K562 (cell line): ENCODE results near the gene RBPJL. TPM values are rescaled to one million over a fixed set of nuclear protein-coding genes. Genes with fewer than 3 reads are reported as not detected.
"Not testable (repeated sequence)": the region's sequence is repeated elsewhere in the genome, so short reads cannot be mapped to it uniquely, and the experiment has no call there.

Source experiments
- ATAC-seq: fragments of 200-7000 bp; cut with Tn5 transposase; 3 replicates; pipeline ENCODE4 v1.9.1; 2020; ENCODE audit warnings: moderate library complexity
- BruUV-seq: library from RNA; stranded (reverse); fragments of 400-500 nt; replicated peaks from 2 replicates; lab custom pipeline; 2021; lab: Mats Ljungman, UMichigan
- CTCF ChIA-PET: fragments of 300-600 bp; formaldehyde crosslinking; extraction: SDS; loops from one replicate; lab custom pipeline; 2021; ENCODE audit warnings: low intra/inter-chr PET ratio; lab: Yijun Ruan, JAX
- POLR2A ChIA-PET: fragments of 300-600, 350-650 bp; sonication (Branson Sonifier 250); formaldehyde crosslinking; extraction: SDS; loops from one replicate; lab custom pipeline; 2021; ENCODE audit warnings: antibody characterized with exemption, inconsistent platforms; lab: Yijun Ruan, JAX
- DNase-seq, 4 experiments: peaks; one replicate each; pipeline versions ENCODE4 v3.0.0 to v3.0.0-alpha.2; 2011 to 2018; ENCODE audit warnings: low spot score in 3 of 4, mixed read lengths in 3 of 4; ENCODE audit errors: extremely low read depth in 1 of 4
- FAIRE-seq: peaks from 2 replicates; lab custom pipeline; 2011; peaks lifted over from hg19 to GRCh38; lab: Jason Lieb, UNC
- H2AFZ ChIP-seq: 2 replicates; pipeline ENCODE4 v1.6.0; 2011; ENCODE audit warnings: low read depth, low read length, control low read depth, inconsistent platforms
- H3K27ac ChIP-seq: fragments of 200-600 bp; 3 replicates; pipeline ENCODE4 v1.8.0; 2011; ENCODE audit warnings: low read depth, mild to moderate bottlenecking, control low read depth, inconsistent platforms, low read length, moderate library complexity, mixed read lengths; ENCODE audit errors: extremely low read depth
- H3K27me3 ChIP-seq, 2 experiments: fragments of 300-600 bp in 1 of 2; 2 replicates in 1 of 2; 3 replicates in 1 of 2; pipeline versions ENCODE4 v1.6.0 to v1.8.0; 2011; ENCODE audit warnings: inconsistent platforms in 2 of 2, low read length in 2 of 2, mild to moderate bottlenecking in 1 of 2, mixed read lengths in 1 of 2, moderate library complexity in 1 of 2; ENCODE audit not compliant: control insufficient read depth in 2 of 2, insufficient read depth in 2 of 2
- H3K36me3 ChIP-seq: fragments of 300-600 bp; 3 replicates; pipeline ENCODE4 v1.8.0; 2011; ENCODE audit warnings: mild to moderate bottlenecking, low read length, inconsistent platforms; ENCODE audit not compliant: control insufficient read depth, insufficient read depth
- H3K4me1 ChIP-seq, 2 experiments: fragments of 200-600 bp in 1 of 2; replicated peaks in 1 of 2; 2 replicates in 1 of 2; 3 replicates in 1 of 2; pipeline versions ENCODE4 v1.5.1 to v1.8.0; 2011; ENCODE audit warnings: inconsistent platforms in 2 of 2, low read length in 2 of 2, mild to moderate bottlenecking in 1 of 2, mixed read lengths in 1 of 2, moderate library complexity in 1 of 2; ENCODE audit not compliant: control insufficient read depth in 2 of 2, insufficient read depth in 2 of 2
- H3K4me2 ChIP-seq: 2 replicates; pipeline ENCODE4 v1.6.1; 2011; ENCODE audit warnings: low read length, control low read depth, inconsistent platforms, mixed read lengths; ENCODE audit not compliant: insufficient read depth
- H3K4me3 ChIP-seq: fragments of 200-600 bp; sonication (generic), shearing (Covaris generic); 2 replicates; pipeline ENCODE4 v1.5.1; 2016; ENCODE audit warnings: control low read depth, inconsistent platforms
- H3K79me2 ChIP-seq: fragments of 200-600 bp; 3 replicates; pipeline ENCODE4 v1.8.0; 2011; ENCODE audit warnings: low read length, inconsistent platforms; ENCODE audit not compliant: control insufficient read depth, insufficient read depth
- H3K9ac ChIP-seq, 2 experiments: 2 replicates each; pipeline versions ENCODE4 v1.6.0 to v1.6.1; 2011; ENCODE audit warnings: low read depth in 2 of 2, low read length in 2 of 2, control low read depth in 1 of 2, inconsistent platforms in 1 of 2, mild to moderate bottlenecking in 1 of 2, mixed read lengths in 1 of 2; ENCODE audit not compliant: insufficient read depth in 1 of 2
- H3K9me1 ChIP-seq: one replicate; pipeline ENCODE4 v1.6.0; 2011; ENCODE audit warnings: inconsistent platforms, mild to moderate bottlenecking, low read length, moderate library complexity; ENCODE audit not compliant: control insufficient read depth, insufficient read depth
- H3K9me3 ChIP-seq: replicated peaks from 2 replicates; pipeline ENCODE4 v1.5.1; 2011; ENCODE audit warnings: low read depth, low read length, inconsistent platforms; ENCODE audit not compliant: control insufficient read depth, insufficient read depth
- H4K20me1 ChIP-seq: replicated peaks from 2 replicates; pipeline ENCODE4 v1.6.1; 2011; ENCODE audit warnings: low read length, inconsistent platforms, mixed read lengths; ENCODE audit not compliant: control insufficient read depth, insufficient read depth
- CEBPB ChIP-seq: fragments of 450-650 bp; IDR thresholded peaks from 2 replicates; pipeline ENCODE4 v1.6.1; 2016; ENCODE audit warnings: missing genetic modification characterization, missing compliant biosample characterization
- CEBPG ChIP-seq, 3 experiments: fragments of 200-800 bp in 1 of 3; sonication (Bioruptor generic) in 1 of 3; sonication (generic) in 1 of 3; formaldehyde crosslinking in 1 of 3; IDR thresholded peaks in 2 of 3; conservative IDR thresholded peaks in 1 of 3; 2 replicates each; pipeline versions ENCODE4 v1.6.1 to v1.8.0; 2016 to 2022; ENCODE audit warnings: missing compliant biosample characterization in 2 of 3, missing genetic modification characterization in 2 of 3, mild to moderate bottlenecking in 1 of 3, missing genetic modification reagents in 1 of 3
- DMBX1 ChIP-seq: fragments of 250-450 bp; sonication (Bioruptor Pico); IDR thresholded peaks from 2 replicates; pipeline ENCODE4 v1.8.0; 2022; ENCODE audit warnings: inconsistent platforms, mild to moderate bottlenecking, moderate library complexity, borderline replicate concordance
- ZNF668 ChIP-seq: fragments of 250-450 bp; sonication (Bioruptor Pico); IDR thresholded peaks from 2 replicates; pipeline ENCODE4 v1.8.0; 2022; ENCODE audit warnings: mild to moderate bottlenecking, inconsistent platforms
- WGBS: fragments of 100-300 bp; shearing (Covaris generic); methylation state at CpG from one replicate; pipeline ENCODE4 v1.1.6; 2016; ENCODE audit warnings: low coverage, mixed read lengths; ENCODE audit not compliant: insufficient coverage; ENCODE audit errors: missing lambda C conversion rate; 5-methylcytosine and 5-hydroxymethylcytosine counted together
- in situ Hi-C: fragments of 300-500 bp; cut with MboI; formaldehyde crosslinking; loops from 4 replicates; pipeline ENCODE4 v1.15.0; 2018; ENCODE audit warnings: inconsistent platforms, mixed read lengths
- intact Hi-C: fragments of 100-400 bp; cut with micrococcal nuclease; formaldehyde crosslinking; loops from 2 replicates; pipeline ENCODE4 v1.14.2; 2022
- polyA plus RNA-seq, 8 experiments: library from polyadenylated mRNA; depleted of rRNA in 4 of 8; stranded (reverse) in 5 of 8; unstranded in 3 of 8; fragments of >200 nt; fragmentation: Nextera tagmentation in 2 of 8; fragmentation: Illumina TruSeq in 1 of 8; extraction: Ambion mirVana in 2 of 8; extraction: Trizol in 1 of 8; gene quantifications; 2 replicates each; pipeline versions ENCODE4 v1.2.1 to v1.2.3, GENCODE V29; 2011 to 2014; ENCODE audit warnings: inconsistent platforms in 1 of 8, missing spikeins in 1 of 8
- total RNA-seq, 7 experiments: library from RNA; depleted of rRNA in 6 of 7; stranded (reverse); fragments of >200 nt in 6 of 7; fragmentation: Illumina TruSeq in 2 of 7; extraction: Trizol in 2 of 7; gene quantifications; 2 replicates each; pipeline versions ENCODE4 v1.2.1 to v1.2.3, GENCODE V29; 2011 to 2021; ENCODE audit warnings: low replicate concordance in 1 of 7
- TF ChIP-seq, protein P1 (sequence below): sonication (generic); formaldehyde crosslinking; IDR thresholded peaks from 2 replicates; pipeline ENCODE4 v1.5.0; 2020; ENCODE audit warnings: missing genetic modification reagents
- TF ChIP-seq, protein P2 (sequence below), 2 experiments: fragments of 450-650 bp in 1 of 2; sonication (generic) in 1 of 2; formaldehyde crosslinking in 1 of 2; IDR thresholded peaks in 1 of 2; conservative IDR thresholded peaks in 1 of 2; 2 replicates each; pipeline versions ENCODE4 v1.6.1 to v1.8.1; 2016 to 2023; ENCODE audit warnings: mild to moderate bottlenecking in 2 of 2, moderate library complexity in 2 of 2, inconsistent platforms in 1 of 2, missing genetic modification reagents in 1 of 2

RBPJL gene
- total and polyA plus RNA-seq, 9 of the 15 experiments (the other 6 are each of a cell fraction or from before 2014, with no cell fraction given): not detected

DNA sequence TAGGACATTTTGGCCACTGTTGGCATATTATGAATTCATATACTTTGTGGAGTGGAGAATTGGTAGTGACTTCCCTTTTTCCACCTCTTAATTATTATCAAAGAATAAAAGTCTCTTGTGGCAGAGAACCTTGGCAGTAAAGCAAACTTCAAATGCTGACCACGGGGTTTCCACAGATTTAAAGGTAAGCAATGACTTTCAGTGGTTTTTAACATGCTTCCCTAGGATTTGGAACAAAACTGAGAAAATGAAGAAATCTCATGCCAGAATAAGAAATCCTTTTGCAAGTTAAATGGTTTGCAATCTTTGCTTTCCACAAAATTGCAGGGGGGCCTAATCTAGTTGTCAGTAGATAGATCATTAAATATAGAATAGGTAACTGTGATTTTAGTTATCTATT lies 43.6 kb downstream of the RBPJL start (continued):
- TF ChIP-seq, protein P1, sequence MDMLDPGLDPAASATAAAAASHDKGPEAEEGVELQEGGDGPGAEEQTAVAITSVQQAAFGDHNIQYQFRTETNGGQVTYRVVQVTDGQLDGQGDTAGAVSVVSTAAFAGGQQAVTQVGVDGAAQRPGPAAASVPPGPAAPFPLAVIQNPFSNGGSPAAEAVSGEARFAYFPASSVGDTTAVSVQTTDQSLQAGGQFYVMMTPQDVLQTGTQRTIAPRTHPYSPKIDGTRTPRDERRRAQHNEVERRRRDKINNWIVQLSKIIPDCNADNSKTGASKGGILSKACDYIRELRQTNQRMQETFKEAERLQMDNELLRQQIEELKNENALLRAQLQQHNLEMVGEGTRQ (CRISPR knock-in tag): no peak
- TF ChIP-seq ZNF668 (CRISPR knock-in tag) (no peak), DMBX1 (CRISPR knock-in tag) (no peak)
- TF ChIP-seq, all 486 proteins: peak for 0

DNA sequence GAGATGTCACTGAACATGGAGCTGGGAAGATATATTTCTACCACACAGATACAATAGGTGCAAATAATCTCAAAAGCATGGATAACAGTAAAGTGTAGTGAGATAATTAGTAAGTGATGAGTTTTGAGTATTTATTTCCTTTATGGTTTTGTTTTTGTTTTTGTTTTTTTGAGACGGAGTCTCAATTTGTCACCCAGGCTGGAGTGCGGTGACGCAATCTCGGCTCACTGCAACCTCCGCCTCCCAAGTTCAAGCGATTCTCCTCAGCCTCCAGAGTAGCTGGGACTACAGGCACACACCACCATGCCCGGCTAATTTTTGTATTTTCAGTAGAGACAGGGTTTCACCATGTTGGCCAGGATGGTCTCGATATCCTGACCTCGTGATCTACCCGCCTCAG lies 44.2 kb downstream of the RBPJL start:
- in situ Hi-C loops; BruUV-seq; DNase-seq; H3K9me3 ChIP-seq; H3K27ac ChIP-seq; intact Hi-C loops; CTCF ChIA-PET; FAIRE-seq; ATAC-seq; H3K4me2 ChIP-seq; H2AFZ ChIP-seq; H3K27me3 ChIP-seq; H4K20me1 ChIP-seq; H3K9me1 ChIP-seq; H3K4me3 ChIP-seq; H3K9ac ChIP-seq; H3K36me3 ChIP-seq; TF ChIP-seq CEBPG (CRISPR knock-in tag; IDR thresholded peaks at IDR 0.05): not testable (repeated sequence)
- 71% methylated on average over 9 of the region's 10 CpGs for WGBS
- Histone ChIP-seq H3K4me1 (peaks cover 13 to 26% of the 10 kb centered on the region in 2 experiments; a peak in 4 of 5 replicates), H3K79me2 (peaks cover 15% of the 10 kb centered on the region; the same call in 2 of the 3 replicates)
- TF ChIP-seq CEBPG (tag; conservative IDR thresholded peaks at IDR 0.05 in 1 of 2, IDR thresholded peaks at IDR 0.05 in 1 of 2): 0 out of 4 replicates have a peak, but pooled peaks of 1 of the 2 experiments have one; percentile 17
- peak; percentile 75 for TF ChIP-seq CEBPB
- TF ChIP-seq, protein P2, sequence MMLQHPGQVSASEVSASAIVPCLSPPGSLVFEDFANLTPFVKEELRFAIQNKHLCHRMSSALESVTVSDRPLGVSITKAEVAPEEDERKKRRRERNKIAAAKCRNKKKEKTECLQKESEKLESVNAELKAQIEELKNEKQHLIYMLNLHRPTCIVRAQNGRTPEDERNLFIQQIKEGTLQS (IDR thresholded peaks at IDR 0.05): peak; percentile 72
- TF ChIP-seq, protein P2 (CRISPR knock-in tag; conservative IDR thresholded peaks at IDR 0.05): not testable (repeated sequence)
- POLR2A ChIA-PET: interaction anchor here (1.2 to 1.3 kb wide), 2 partner anchors 10 to 12 kb away, joined by 4 to 5 read pairs; partner anchors contain the start of gene SYS1
